Sigmoid colon (tissue), 7 donors: ENCODE data around the gene NUP85. TPM values are rescaled to one million over a fixed set of nuclear protein-coding genes. Genes with fewer than 3 reads are reported as not detected.
A peak's percentile ranks its signal among the peaks of the same experiment; 100 is the strongest.

Experiments used
- DNase-seq: peaks from one replicate; pipeline ENCODE4 v3.0.0-alpha.2; 2019
- H3K27ac ChIP-seq, 4 donors: fragments of 200-600 bp; sonication (generic); one replicate each; pipeline ENCODE4 v1.5.1; 2016 to 2019; ENCODE audit warnings: mild to moderate bottlenecking in 1 of 4
- H3K27me3 ChIP-seq, 3 donors: fragments of 200-600 bp; sonication (generic); one replicate each; pipeline ENCODE4 v1.5.1; 2019; ENCODE audit warnings: mild to moderate bottlenecking in 1 of 3
- H3K36me3 ChIP-seq, 4 donors: fragments of 200-600 bp; sonication (generic); one replicate each; pipeline ENCODE4 v1.5.1; 2016 to 2019
- H3K4me1 ChIP-seq, 4 donors: fragments of 200-600 bp; sonication (generic); one replicate each; pipeline ENCODE4 v1.5.1; 2017 to 2019
- H3K4me3 ChIP-seq, 4 donors: fragments of 200-600 bp; sonication (generic); one replicate each; pipeline ENCODE4 v1.5.1; 2017 to 2019; ENCODE audit warnings: mild to moderate bottlenecking in 2 of 4, moderate library complexity in 1 of 4
- H3K9me3 ChIP-seq, 4 donors: fragments of 200-600 bp in 3 of 4; sonication (generic) in 3 of 4; one replicate each; pipeline versions ENCODE4 v1.5.1 to v1.6.1; 2013 to 2019
- CTCF ChIP-seq, 4 experiments: fragments of 450-650 bp in 3 of 4; fragments of 200-600 bp in 1 of 4; IDR thresholded peaks; one replicate each; pipeline ENCODE4 v1.5.1; 2016 to 2019; ENCODE audit warnings: antibody characterized with exemption in 4 of 4, mild to moderate bottlenecking in 3 of 4, moderate library complexity in 2 of 4
- EP300 ChIP-seq, 4 donors: sonication (generic); formaldehyde crosslinking; IDR thresholded peaks; one replicate each; pipeline ENCODE4 v1.6.1; 2017; ENCODE audit warnings: antibody characterized with exemption in 4 of 4
- POLR2A ChIP-seq, 2 donors: fragments of 450-650 bp; IDR thresholded peaks; one replicate each; pipeline ENCODE4 v1.6.1; 2016; ENCODE audit warnings: antibody characterized with exemption in 2 of 2, mild to moderate bottlenecking in 2 of 2, moderate library complexity in 2 of 2
- POLR2AphosphoS5 ChIP-seq, 4 donors: sonication (generic); formaldehyde crosslinking; IDR thresholded peaks; one replicate each; pipeline ENCODE4 v1.6.1; 2017; ENCODE audit warnings: antibody characterized with exemption in 4 of 4
- WGBS, 2 donors: extraction: QIAGEN DNeasy Blood & Tissue Kit; methylation state at CpG; one replicate each; pipeline ENCODE4 v1.1.7; 2013; 5-methylcytosine and 5-hydroxymethylcytosine counted together
- intact Hi-C: fragments of 100-400 bp; cut with DNase I; formaldehyde crosslinking; loops from one replicate; pipeline ENCODE4 v1.15.1; 2023
- polyA plus RNA-seq, 3 donors: library from polyadenylated mRNA; stranded (reverse); fragments of 200-250 nt; gene quantifications; one replicate each; pipeline ENCODE4 v1.2.3, GENCODE V29; 2013
- total RNA-seq, 4 donors: library from RNA; depleted of rRNA; stranded (reverse); fragments of >200 nt; gene quantifications; one replicate each; pipeline ENCODE4 v1.1.0, GENCODE V29; 2016
- donor health status: healthy with polysubstance abuse.
- donor health status: Bipolar disorder and iron deficiency.
- donor health status: healthy.

NUP85 gene
- total and polyA plus RNA-seq, 7 donors: 21.1 to 48.6 (median 31.7) TPM

- H3K27ac ChIP-seq: peak overlapping the region; percentile 94 to 99 (median 96)
- DNase-seq: peak; percentile 88
- no peaks in the 10 kb centered on the region for H3K27me3 ChIP-seq
- WGBS, 2 donors: 1% methylated on average over 47 of the region's 47 CpGs
- peaks cover 6 to 17% (median 17%) of the 10 kb centered on the region in 4 donors for H3K36me3 ChIP-seq
- no peak for TF ChIP-seq EP300 (IDR thresholded peaks at IDR 0.05)
- TF ChIP-seq CTCF (IDR thresholded peaks at IDR 0.05): peak in 2 of 4 experiments; percentile 16 to 49
- TF ChIP-seq POLR2A (IDR thresholded peaks at IDR 0.05): peak in 1 of 2 donors; percentile 9
- TF ChIP-seq POLR2AphosphoS5 (IDR thresholded peaks at IDR 0.05): peak; percentile 36 to 71 (median 46)
- peaks cover 0 to 32% (median 25%) of the 10 kb centered on the region in 4 donors for H3K4me1 ChIP-seq
- intact Hi-C loops: loop anchor here (2.0 to 5.0 kb wide), 3 partner anchors 18 to 247 kb away; partner anchors contain the start of genes CASKIN2, GRB2, SLC25A19 and TSEN54
- H3K4me3 ChIP-seq: peak overlapping the region; percentile 79 to 93 (median 87)
- no peaks in the 10 kb centered on the region for H3K9me3 ChIP-seq
These were observed 64.9 kb downstream of the NUP85 start for GRCh38 chr17:75270218-75270965.

GRCh38 chr17:75270966-75271232, 65.4 kb downstream of the NUP85 start, which contains the start of gene MIF4GD:
Gene MIF4GD (minus strand): TSS chr17:75271231. CDS start chr17:75270195, 1,036 bp downstream.
- TF ChIP-seq POLR2AphosphoS5 (IDR thresholded peaks at IDR 0.05) (no peak), POLR2A (IDR thresholded peaks at IDR 0.05) (no peak)
- intact Hi-C loops: loop anchor here (2.0 to 5.0 kb wide), 3 partner anchors 18 to 246 kb away; partner anchors contain the start of genes CASKIN2, GRB2, SLC25A19 and TSEN54
- peaks cover 1 to 12% (median 12%) of the 10 kb centered on the region in 4 donors for H3K36me3 ChIP-seq
- WGBS, 2 donors: 0 to 1% methylated on average over 39 of the region's 39 CpGs
- H3K4me3 ChIP-seq: peak within 1 kb of the TSS; percentile 79 to 93 (median 87)
- H3K27me3 ChIP-seq: no peaks in the 10 kb centered on the region
- DNase-seq: no peak
- H3K9me3 ChIP-seq: no peaks in the 10 kb centered on the region
- H3K27ac ChIP-seq: peak within 1 kb of the TSS; percentile 94 to 99 (median 96)
- H3K4me1 ChIP-seq: peaks cover 0 to 32% (median 25%) of the 10 kb centered on the region in 4 donors

- Histone ChIP-seq H3K27ac (peak overlapping the region; percentile 94 to 99 (median 96)), H3K9me3 (no peaks in the 10 kb centered on the region), H3K4me1 (peaks cover 0 to 32% (median 25%) of the 10 kb centered on the region in 4 donors), H3K4me3 (peak overlapping the region; percentile 47 to 89 (median 82)), H3K27me3 (no peaks in the 10 kb centered on the region), H3K36me3 (peaks cover 0 to 9% (median 7%) of the 10 kb centered on the region in 4 donors)
- DNase-seq: peak; percentile 86
- TF ChIP-seq POLR2AphosphoS5 (IDR thresholded peaks at IDR 0.05): peak in 1 of 4 donors; percentile 17
- no peak for TF ChIP-seq EP300 (IDR thresholded peaks at IDR 0.05)
- peak; percentile 23 to 74 (median 34) for TF ChIP-seq CTCF (IDR thresholded peaks at IDR 0.05)
- intact Hi-C loops: loop anchor here (2.0 to 5.0 kb wide), 3 partner anchors 17 to 246 kb away; partner anchors contain the start of genes CASKIN2, GRB2, SLC25A19 and TSEN54
- 0% methylated on average over 74 of the region's 74 CpGs for WGBS, 2 donors
These were observed 65.9 kb downstream of the NUP85 start for GRCh38 chr17:75271233-75271954.

GRCh38 chr17:75271955-75272847, 66.7 kb downstream of the NUP85 start:
- no peaks in the 10 kb centered on the region for H3K9me3 ChIP-seq
- 51 to 55% methylated on average over 24 of the region's 24 CpGs for WGBS, 2 donors
- H3K4me3 ChIP-seq: peak overlapping the region; percentile 47 to 89 (median 82)
- peak overlapping the region; percentile 94 to 99 (median 96) for H3K27ac ChIP-seq
- H3K4me1 ChIP-seq: peaks cover 0 to 32% (median 25%) of the 10 kb centered on the region in 4 donors
- intact Hi-C loops: loop anchor here (2.0 to 5.0 kb wide), 3 partner anchors 17 to 245 kb away; partner anchors contain the start of genes CASKIN2, GRB2, SLC25A19 and TSEN54
- peak; percentile 86 for DNase-seq
- H3K27me3 ChIP-seq: no peaks in the 10 kb centered on the region
- TF ChIP-seq POLR2AphosphoS5 (IDR thresholded peaks at IDR 0.05) (no peak), POLR2A (IDR thresholded peaks at IDR 0.05) (no peak), EP300 (IDR thresholded peaks at IDR 0.05) (no peak), CTCF (IDR thresholded peaks at IDR 0.05) (no peak)
- H3K36me3 ChIP-seq: peaks cover 0 to 4% (median under 1%) of the 10 kb centered on the region in 4 donors
